GM12878 (cell line): ENCODE data around the gene RGP1. TPM values are rescaled to one million over a fixed set of nuclear protein-coding genes. Genes with fewer than 3 reads are reported as not detected.

Source experiments
- ATAC-seq: fragments of 200-7000 bp; cut with Tn5 transposase; 3 replicates; pipeline ENCODE4 v1.9.1; 2020; ENCODE audit warnings: mild to moderate bottlenecking, moderate library complexity
- BruUV-seq: library from RNA; stranded (reverse); fragments of 400-500 nt; replicated peaks from 2 replicates; lab custom pipeline; 2021; lab: Mats Ljungman, UMichigan
- CTCF ChIA-PET: fragments of 300-600 bp; sonication (Branson Sonifier 250); formaldehyde crosslinking; extraction: SDS; loops from one replicate; lab custom pipeline; 2021; ENCODE audit warnings: inconsistent platforms; lab: Yijun Ruan, JAX
- POLR2A ChIA-PET: fragments of 350-600 bp; formaldehyde crosslinking; extraction: SDS; loops from one replicate; lab custom pipeline; 2021; ENCODE audit warnings: inconsistent platforms; lab: Charles Lee
- RAD21 ChIA-PET: fragments of 300-600 bp; sonication (Branson Sonifier 250); formaldehyde crosslinking; loops from one replicate; lab custom pipeline; 2023; ENCODE audit warnings: antibody characterized with exemption; ENCODE audit not compliant: unreplicated experiment; lab: Charles Lee
- SMC1A ChIA-PET: fragments of 300-600 bp; sonication (Branson Sonifier 250); formaldehyde crosslinking; loops from one replicate; lab custom pipeline; 2023; ENCODE audit not compliant: unreplicated experiment, uncharacterized antibody; lab: Charles Lee
- DNase-seq: peaks from one replicate; pipeline ENCODE4 v3.0.0-alpha.2; 2011; ENCODE audit warnings: low read depth, low spot score
- FAIRE-seq: peaks from 3 replicates; lab custom pipeline; 2011; peaks lifted over from hg19 to GRCh38; lab: Jason Lieb, UNC
- H2AFZ ChIP-seq: 2 replicates; pipeline ENCODE4 v1.6.0; 2011; ENCODE audit warnings: low read depth, low read length, control low read depth; ENCODE audit not compliant: control insufficient read depth
- H3K27ac ChIP-seq: 2 replicates; pipeline ENCODE4 v1.5.1; 2011; ENCODE audit warnings: control low read depth; ENCODE audit not compliant: control insufficient read depth, insufficient read depth
- H3K27me3 ChIP-seq, 2 experiments: replicated peaks in 1 of 2; 2 replicates each; pipeline versions ENCODE4 v1.6.0 to v1.6.1; 2011; ENCODE audit warnings: low read length in 1 of 2; ENCODE audit not compliant: control insufficient read depth in 2 of 2, insufficient read depth in 2 of 2
- H3K36me3 ChIP-seq, 2 experiments: 2 replicates each; pipeline ENCODE4 v1.5.1; 2011; ENCODE audit warnings: low read length in 1 of 2; ENCODE audit not compliant: control insufficient read depth in 2 of 2, insufficient read depth in 2 of 2
- H3K4me1 ChIP-seq: 2 replicates; pipeline ENCODE4 v1.6.1; 2011; ENCODE audit warnings: mild to moderate bottlenecking, low read length, moderate library complexity, mixed read lengths; ENCODE audit not compliant: control insufficient read depth, insufficient read depth
- H3K4me2 ChIP-seq: 2 replicates; pipeline ENCODE4 v1.6.0; 2011; ENCODE audit warnings: control low read depth; ENCODE audit not compliant: control insufficient read depth, insufficient read depth
- H3K4me3 ChIP-seq: fragments of 200-600 bp; sonication (generic); 2 replicates; pipeline ENCODE4 v1.5.1; 2016
- H3K79me2 ChIP-seq: 2 replicates; pipeline ENCODE4 v1.6.0; 2011; ENCODE audit warnings: low read length; ENCODE audit not compliant: control insufficient read depth, insufficient read depth
- H3K9ac ChIP-seq: 2 replicates; pipeline ENCODE4 v1.8.0; 2011; ENCODE audit warnings: low read length, control low read depth, mixed read lengths; ENCODE audit not compliant: control insufficient read depth, insufficient read depth
- H3K9me3 ChIP-seq: replicated peaks from 3 replicates; pipeline ENCODE4 v1.5.1; 2011; ENCODE audit warnings: mild to moderate bottlenecking, low read length; ENCODE audit not compliant: control insufficient read depth, insufficient read depth
- H4K20me1 ChIP-seq: 2 replicates; pipeline ENCODE4 v1.6.0; 2011; ENCODE audit not compliant: control insufficient read depth, insufficient read depth
- CHD1 ChIP-seq: IDR thresholded peaks from 2 replicates; pipeline ENCODE4 v1.6.1; 2012; ENCODE audit warnings: low read depth, low read length, improper control_type of control experiment
- CREM ChIP-seq: IDR thresholded peaks from 2 replicates; pipeline ENCODE4 v1.6.1; 2014; ENCODE audit warnings: antibody characterized with exemption, low read depth
- CUX1 ChIP-seq: IDR thresholded peaks from 2 replicates; pipeline ENCODE4 v1.6.1; 2012; ENCODE audit warnings: improper control_type of control experiment, low read depth, low read length; ENCODE audit not compliant: insufficient replicate concordance
- DPF2 ChIP-seq: fragments of 450-650 bp; IDR thresholded peaks from 2 replicates; pipeline ENCODE4 v1.6.1; 2017; ENCODE audit warnings: mild to moderate bottlenecking
- EED ChIP-seq: sonication (generic); IDR thresholded peaks from 2 replicates; pipeline ENCODE4 v1.6.1; 2016; ENCODE audit warnings: antibody characterized with exemption, low read depth
- EP300 ChIP-seq, 2 experiments: fragments of 150-350 bp in 1 of 2; IDR thresholded peaks; 2 replicates each; pipeline ENCODE4 v1.6.1; 2011 to 2012; ENCODE audit warnings: low read depth in 2 of 2, low read length in 2 of 2, borderline replicate concordance in 1 of 2, improper control_type of control experiment in 1 of 2, inconsistent platforms in 1 of 2; ENCODE audit not compliant: control insufficient read depth in 1 of 2
- FOS ChIP-seq: IDR thresholded peaks from 3 replicates; pipeline ENCODE4 v1.6.1; 2011; ENCODE audit warnings: borderline replicate concordance; ENCODE audit not compliant: insufficient read length; ENCODE audit errors: extremely low read depth
- HCFC1 ChIP-seq: fragments of 150-350 bp; IDR thresholded peaks from 2 replicates; pipeline ENCODE4 v1.6.1; 2014; ENCODE audit warnings: low read length
- MYC ChIP-seq: IDR thresholded peaks from 2 replicates; pipeline ENCODE4 v1.6.1; 2011; ENCODE audit warnings: mild to moderate bottlenecking, low read length, moderate library complexity, inconsistent platforms; ENCODE audit not compliant: insufficient read depth, insufficient replicate concordance, insufficient read length, severe bottlenecking
- NR2C1 ChIP-seq: fragments of 450-650 bp; IDR thresholded peaks from 2 replicates; pipeline ENCODE4 v1.6.1; 2017; ENCODE audit warnings: antibody characterized with exemption, mild to moderate bottlenecking, moderate library complexity
- PAX8 ChIP-seq: fragments of 450-650 bp; IDR thresholded peaks from 2 replicates; pipeline ENCODE4 v1.6.1; 2017; ENCODE audit warnings: mild to moderate bottlenecking, moderate library complexity
- SRF ChIP-seq, 2 experiments: IDR thresholded peaks; 2 replicates each; pipeline ENCODE4 v1.6.1; 2011; ENCODE audit warnings: low read depth in 2 of 2, low read length in 2 of 2, mild to moderate bottlenecking in 1 of 2, moderate library complexity in 1 of 2
- WRNIP1 ChIP-seq: IDR thresholded peaks from 2 replicates; pipeline ENCODE4 v1.6.1; 2011; ENCODE audit warnings: low read depth, low read length, improper control_type of control experiment, borderline replicate concordance
- ZSCAN29 ChIP-seq: fragments of 450-650 bp; IDR thresholded peaks from 2 replicates; pipeline ENCODE4 v1.6.1; 2017; ENCODE audit warnings: mild to moderate bottlenecking, moderate library complexity
- WGBS: methylation state at CpG from one replicate; pipeline ENCODE4 v1.1.6; 2016; ENCODE audit warnings: low lambda C conversion rate; ENCODE audit not compliant: insufficient replicate concordance, insufficient coverage; ENCODE audit errors: missing lambda C conversion rate; 5-methylcytosine and 5-hydroxymethylcytosine counted together
- in situ Hi-C: fragments of 300-500 bp; cut with MboI; formaldehyde crosslinking; loops from 9 replicates; pipeline ENCODE4 v1.14.3; 2018; ENCODE audit warnings: mixed read lengths
- intact Hi-C: fragments of 100-400 bp; cut with micrococcal nuclease; formaldehyde crosslinking; loops from one replicate; pipeline ENCODE4 v1.14.2; 2022; ENCODE audit not compliant: unreplicated experiment
- polyA plus RNA-seq, 11 experiments: library from polyadenylated mRNA; depleted of rRNA in 4 of 11; unstranded in 6 of 11; stranded (reverse) in 5 of 11; fragments of >200 nt; fragmentation: Nextera tagmentation in 4 of 11; fragmentation: Illumina TruSeq in 1 of 11; extraction: Ambion mirVana in 4 of 11; extraction: Trizol in 1 of 11; gene quantifications; 1 replicate in 1 of 11; 2 replicates in 10 of 11; pipeline versions ENCODE4 v1.2.1 to v1.2.3, GENCODE V29; 2011 to 2016; ENCODE audit warnings: inconsistent platforms in 2 of 11, missing spikeins in 2 of 11, low read depth in 1 of 11
- total RNA-seq, 4 experiments: library from RNA; depleted of rRNA in 3 of 4; stranded (reverse); fragments of >200 nt in 3 of 4; fragmentation: Illumina TruSeq in 1 of 4; extraction: Trizol in 1 of 4; gene quantifications; 2 replicates each; pipeline versions ENCODE4 v1.2.1 to v1.2.3, GENCODE V29; 2013 to 2021
- TF ChIP-seq, protein P1 (sequence below): IDR thresholded peaks from 2 replicates; pipeline ENCODE4 v1.6.1; 2011; ENCODE audit warnings: low read depth, mild to moderate bottlenecking, low read length, moderate library complexity, borderline replicate concordance; ENCODE audit errors: extremely low read depth

Gene RGP1
- total and polyA plus RNA-seq, 10 of the 15 experiments (the other 5 are each of a cell fraction or from before 2014, with no cell fraction given) = 0.44 to 14.9 (median 7.4) TPM

GRCh38 chr9:35716230-35716629 lies 32.9 kb upstream of the RGP1 start:
- H3K9ac ChIP-seq = no peak overlapping the region
- BruUV-seq = no TSS peak
- intact Hi-C loops (no loop called here), in situ Hi-C loops (no loop called here)
- no peak overlapping the region for H3K27ac ChIP-seq
- ChIA-PET POLR2A (interaction anchor here (0.5 to 1.7 kb wide), 2 partner anchors 8 to 12 kb away, joined by 3 to 6 read pairs; no protein-coding TSS in a partner anchor), SMC1A (interaction anchor here (1.2 kb wide), 1 partner anchor 55 kb away, joined by 3 read pairs; no protein-coding TSS in a partner anchor), RAD21 (no interaction called here), CTCF (interaction anchor here (0.9 to 6.9 kb wide), 4 partner anchors 11 to 40 kb away, joined by 3 to 41 read pairs (median 4); no protein-coding TSS in a partner anchor)
- FAIRE-seq (no peak), DNase-seq (no peak), ATAC-seq (no peak)
- peaks cover 56 to 59% of the 10 kb centered on the region in 2 experiments for H3K36me3 ChIP-seq
- no peak overlapping the region for H3K4me2 ChIP-seq
- no peak overlapping the region for H3K4me3 ChIP-seq
- no peaks in the 10 kb centered on the region for H3K79me2 ChIP-seq
- WGBS = 97% methylated on average over 4 of the region's 4 CpGs
- no peaks in the 10 kb centered on the region for H3K9me3 ChIP-seq
- H2AFZ ChIP-seq = no peak overlapping the region
- H4K20me1 ChIP-seq = no peaks in the 10 kb centered on the region
- TF ChIP-seq EED (no peak), DPF2 (no peak), HCFC1 (no peak), CHD1 (no peak), FOS (no peak), NR2C1 (no peak), MYC (no peak), SRF (IDR thresholded peaks at IDR 0.05; ENCODE audit: low read depth in 2 of 2, low read length in 2 of 2) (no peak), CREM (no peak), EP300 (IDR thresholded peaks at IDR 0.05; ENCODE audit: borderline replicate concordance in 1 of 2, control insufficient read depth in 1 of 2, low read depth in 2 of 2, low read length in 2 of 2) (no peak), CUX1 (no peak), WRNIP1 (no peak), ZSCAN29 (no peak), PAX8 (no peak)
- TF ChIP-seq, protein P1, sequence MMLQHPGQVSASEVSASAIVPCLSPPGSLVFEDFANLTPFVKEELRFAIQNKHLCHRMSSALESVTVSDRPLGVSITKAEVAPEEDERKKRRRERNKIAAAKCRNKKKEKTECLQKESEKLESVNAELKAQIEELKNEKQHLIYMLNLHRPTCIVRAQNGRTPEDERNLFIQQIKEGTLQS = no peak
- no peaks in the 10 kb centered on the region for H3K27me3 ChIP-seq
- H3K4me1 ChIP-seq = peaks cover 14% of the 10 kb centered on the region
